Adrenal gland (tissue), 12 donors: ENCODE data around the gene HYAL3. TPM values are rescaled to one million over a fixed set of nuclear protein-coding genes. Genes with fewer than 3 reads are reported as not detected.
"Not testable (repeated sequence)": the region's sequence is repeated elsewhere in the genome, so short reads cannot be mapped to it uniquely, and the experiment has no call there.

ENCODE experiments used
- DNase-seq, 7 donors: peaks; one replicate each; pipeline ENCODE4 v3.0.0-alpha.2; 2019 to 2020
- H3K27ac ChIP-seq, 5 donors: fragments of 200-600 bp; sonication (generic) in 4 of 5; 1 replicate in 3 of 5; 2 replicates in 2 of 5; pipeline versions ENCODE4 v1.5.1 to v1.8.0; 2016 to 2020; ENCODE audit warnings: mild to moderate bottlenecking in 1 of 5
- H3K27me3 ChIP-seq: fragments of 200-600 bp; 2 replicates; pipeline ENCODE4 v1.8.0; 2021
- H3K36me3 ChIP-seq, 2 donors: fragments of 200-600 bp; replicated peaks in 1 of 2; 1 replicate in 1 of 2; 2 replicates in 1 of 2; pipeline versions ENCODE4 v1.5.1 to v1.8.0; 2018 to 2022
- H3K4me1 ChIP-seq, 2 donors: fragments of 200-600 bp; replicated peaks in 1 of 2; 1 replicate in 1 of 2; 2 replicates in 1 of 2; pipeline versions ENCODE4 v1.5.1 to v1.8.0; 2018 to 2021
- H3K4me3 ChIP-seq, 4 donors: fragments of 200-600 bp; sonication (generic) in 3 of 4; one replicate each; pipeline ENCODE4 v1.5.1; 2016 to 2018
- H3K9me3 ChIP-seq, 3 donors: fragments of 200-600 bp; sonication (generic) in 1 of 3; replicated peaks in 1 of 3; 1 replicate in 2 of 3; 2 replicates in 1 of 3; pipeline versions ENCODE4 v1.5.1 to v1.8.0; 2016 to 2021
- POLR2A ChIP-seq, 2 donors: fragments of 450-650 bp; IDR thresholded peaks; one replicate each; pipeline ENCODE4 v1.6.1; 2017; ENCODE audit warnings: antibody characterized with exemption in 2 of 2, mild to moderate bottlenecking in 2 of 2, moderate library complexity in 1 of 2
- WGBS, 4 donors: extraction: QIAGEN DNeasy Blood & Tissue Kit in 2 of 4; methylation state at CpG; one replicate each; pipeline versions ENCODE4 v1.1.5 to v1.1.7; 2013 to 2017; 5-methylcytosine and 5-hydroxymethylcytosine counted together
- intact Hi-C, 2 donors: fragments of 100-400 bp; cut with DNase I; formaldehyde crosslinking; loops; one replicate each; pipeline versions ENCODE4 v1.14.1 to v1.15.0; 2022 to 2023
- polyA plus RNA-seq, 3 donors: library from polyadenylated mRNA; stranded (reverse); fragments of 200-250 nt in 2 of 3; fragments of 350-450 nt in 1 of 3; fragmentation: Illumina TruSeq in 1 of 3; extraction: RNeasy Lipid Tissue Mini Kit (QIAGEN cat#74804) in 1 of 3; gene quantifications; one replicate each; pipeline ENCODE4 v1.2.3, GENCODE V29; 2013 to 2014
- total RNA-seq, 9 donors: library from RNA; depleted of rRNA in 4 of 9; stranded (reverse); fragments of >200 nt in 4 of 9; fragments of 120-200 nt in 1 of 9; fragmentation: NEBNext Ultra II Directional in 1 of 9; extraction: Animal tissue kit (Norgen Biotek cat#: 25700) in 1 of 9; gene quantifications; one replicate each; pipeline versions ENCODE4 v1.1.0 to v1.2.4, GENCODE V29; 2013 to 2023
- TF ChIP-seq, protein P1 (sequence below), 6 experiments: fragments of 450-650 bp in 4 of 6; fragments of 200-600 bp in 2 of 6; sonication (generic) in 1 of 6; IDR thresholded peaks; 1 replicate in 5 of 6; 2 replicates in 1 of 6; pipeline versions ENCODE4 v1.5.1 to v1.8.0; 2016 to 2021; ENCODE audit warnings: antibody characterized with exemption in 6 of 6, mild to moderate bottlenecking in 2 of 6, moderate library complexity in 1 of 6
- donor health status: healthy with polysubstance abuse.
- donor health status: Bipolar disorder and iron deficiency.
- donor health status: DM: yes; HTN: yes; CAD: no.
- donor health status: DM: no; HTN: no; CAD: no.
- donor health status: DM: no; HTN: no; CAD: no.
- donor health status: DM: yes; HTN: yes; CAD: no.

Gene HYAL3
- total and polyA plus RNA-seq, 12 donors: 1.7 to 6.8 (median 3.4) TPM

- H3K27ac ChIP-seq: peak overlapping the region in 2 of 5 donors; percentile 84 to 86
- intact Hi-C loops: no loop called here
- peaks cover 0 to 25% of the 10 kb centered on the region in 2 donors for H3K36me3 ChIP-seq
- peaks cover 40 to 83% of the 10 kb centered on the region in 2 donors for H3K4me1 ChIP-seq
- peak in 2 of 7 donors; percentile 68 to 72 for DNase-seq
- H3K9me3 ChIP-seq: no peaks in the 10 kb centered on the region
- H3K27me3 ChIP-seq: no peaks in the 10 kb centered on the region
- no peak for TF ChIP-seq POLR2A (IDR thresholded peaks at IDR 0.05)
- TF ChIP-seq, protein P1, sequence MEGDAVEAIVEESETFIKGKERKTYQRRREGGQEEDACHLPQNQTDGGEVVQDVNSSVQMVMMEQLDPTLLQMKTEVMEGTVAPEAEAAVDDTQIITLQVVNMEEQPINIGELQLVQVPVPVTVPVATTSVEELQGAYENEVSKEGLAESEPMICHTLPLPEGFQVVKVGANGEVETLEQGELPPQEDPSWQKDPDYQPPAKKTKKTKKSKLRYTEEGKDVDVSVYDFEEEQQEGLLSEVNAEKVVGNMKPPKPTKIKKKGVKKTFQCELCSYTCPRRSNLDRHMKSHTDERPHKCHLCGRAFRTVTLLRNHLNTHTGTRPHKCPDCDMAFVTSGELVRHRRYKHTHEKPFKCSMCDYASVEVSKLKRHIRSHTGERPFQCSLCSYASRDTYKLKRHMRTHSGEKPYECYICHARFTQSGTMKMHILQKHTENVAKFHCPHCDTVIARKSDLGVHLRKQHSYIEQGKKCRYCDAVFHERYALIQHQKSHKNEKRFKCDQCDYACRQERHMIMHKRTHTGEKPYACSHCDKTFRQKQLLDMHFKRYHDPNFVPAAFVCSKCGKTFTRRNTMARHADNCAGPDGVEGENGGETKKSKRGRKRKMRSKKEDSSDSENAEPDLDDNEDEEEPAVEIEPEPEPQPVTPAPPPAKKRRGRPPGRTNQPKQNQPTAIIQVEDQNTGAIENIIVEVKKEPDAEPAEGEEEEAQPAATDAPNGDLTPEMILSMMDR (IDR thresholded peaks at IDR 0.05): no peak
- WGBS, 4 donors: 17 to 26% (median 24%) methylated on average over 3 of the region's 3 CpGs
- no peak overlapping the region for H3K4me3 ChIP-seq
Observed at GRCh38 chr3:50248387-50248786, 50.8 kb downstream of the HYAL3 start.

- Histone ChIP-seq H3K4me1 (peaks cover 40 to 98% of the 10 kb centered on the region in 2 donors), H3K36me3 (peaks cover 0 to 6% of the 10 kb centered on the region in 2 donors), H3K27me3 (no peaks in the 10 kb centered on the region), H3K9me3 (no peaks in the 10 kb centered on the region), H3K27ac (peak overlapping the region in 4 of 5 donors; percentile 54 to 86 (median 72)), H3K4me3 (peak overlapping the region in 1 of 4 donors; percentile 50)
- peak in 3 of 7 donors; percentile 51 to 77 (median 53) for DNase-seq
- WGBS, 4 donors: 24 to 29% (median 26%) methylated on average over 3 to 10 of the region's 10 CpGs
- TF ChIP-seq, protein P1 (IDR thresholded peaks at IDR 0.05): peak in 4 of 6 experiments; percentile 5 to 47 (median 11)
- no peak for TF ChIP-seq POLR2A (IDR thresholded peaks at IDR 0.05)
- intact Hi-C loops: loop anchor here (1.0 to 2.0 kb wide), 2 partner anchors 19 to 20 kb away; no protein-coding TSS in a partner anchor
Observed at GRCh38 chr3:50246517-50246954, 52.7 kb downstream of the HYAL3 start.

GRCh38 chr3:50245831-50246516 is 53.2 kb downstream of the HYAL3 start:
- peak; percentile 86 to 95 (median 91) for DNase-seq
- WGBS, 4 donors: 0 to 5% (median 2%) methylated on average over 1 to 25 of the region's 25 CpGs
- no peak for TF ChIP-seq POLR2A (IDR thresholded peaks at IDR 0.05)
- TF ChIP-seq, protein P1 (IDR thresholded peaks at IDR 0.05): peak; percentile 95 to 98 (median 97)
- Histone ChIP-seq H3K4me3 (peak overlapping the region in 2 of 4 donors; percentile 14 to 50), H3K9me3 (no peaks in the 10 kb centered on the region), H3K27ac (peak overlapping the region in 4 of 5 donors; percentile 54 to 86 (median 72)), H3K4me1 (peaks cover 43 to 98% of the 10 kb centered on the region in 2 donors), H3K36me3 (peaks cover 0 to 6% of the 10 kb centered on the region in 2 donors), H3K27me3 (no peaks in the 10 kb centered on the region)
- intact Hi-C loops: loop anchor here (1.0 to 2.0 kb wide), 2 partner anchors 19 kb away; no protein-coding TSS in a partner anchor

- WGBS, 4 donors: 43 to 76% (median 51%) methylated on average over 7 to 16 of the region's 16 CpGs
- Histone ChIP-seq H3K9me3 (no peaks in the 10 kb centered on the region), H3K36me3 (peaks cover 0 to 6% of the 10 kb centered on the region in 2 donors), H3K27ac (peak overlapping the region in 4 of 5 donors; percentile 54 to 86 (median 70)), H3K27me3 (no peaks in the 10 kb centered on the region), H3K4me1 (peaks cover 45 to 98% of the 10 kb centered on the region in 2 donors), H3K4me3 (peak overlapping the region in 1 of 4 donors; percentile 50)
- no peak for TF ChIP-seq POLR2A (IDR thresholded peaks at IDR 0.05)
- TF ChIP-seq, protein P1 (IDR thresholded peaks at IDR 0.05): no peak
- intact Hi-C loops: no loop called here
- DNase-seq: peak in 2 of 7 donors; percentile 50 to 51
Observed at GRCh38 chr3:50245251-50245745, 53.9 kb downstream of the HYAL3 start.

GRCh38 chr3:50244813-50245212 is 54.4 kb downstream of the HYAL3 start:
- H3K4me3 ChIP-seq, H3K36me3 ChIP-seq, DNase-seq, H3K9me3 ChIP-seq, intact Hi-C loops, H3K27me3 ChIP-seq: not testable (repeated sequence)
- WGBS, 4 donors: 66 to 79% (median 73%) methylated on average over 5 to 6 of the region's 6 CpGs
- peaks cover 45 to 98% of the 10 kb centered on the region in 2 donors for H3K4me1 ChIP-seq
- peak overlapping the region in 4 of 5 donors; percentile 44 to 92 (median 70) for H3K27ac ChIP-seq
